ENCODE data around the gene ZNF785. TPM values are rescaled to one million over a fixed set of nuclear protein-coding genes. Genes with fewer than 3 reads are reported as not detected.
A peak's percentile ranks its signal among the peaks of the same experiment; 100 is the strongest.

Gene ZNF785
- total RNA-seq, 4 donors from 2014 or later = 0.70 to 3.2 (median 1.0) TPM

DNA sequence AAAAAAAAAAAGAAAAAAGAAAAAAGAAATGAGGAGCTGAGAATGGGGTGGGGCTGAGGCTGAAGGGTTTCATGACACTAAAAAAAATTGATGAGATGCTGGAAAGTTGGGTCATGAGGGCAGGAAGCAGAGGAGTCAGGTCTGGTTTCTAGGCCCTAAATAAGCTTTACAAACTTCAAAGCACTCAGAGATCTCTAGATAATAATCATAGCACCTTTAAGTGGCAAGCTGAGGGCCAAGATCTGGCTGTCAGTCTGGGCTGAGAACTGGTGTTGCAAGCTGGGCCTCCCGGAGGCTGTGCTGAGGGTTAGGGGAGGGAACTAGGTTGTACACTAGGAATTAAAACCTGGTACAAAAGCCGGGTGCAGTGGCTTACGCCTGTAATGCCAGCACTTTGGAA, 33.7 kb downstream of the ZNF785 start:
- H3K36me3 ChIP-seq = peaks cover 0 to 14% of the 10 kb centered on the region in 2 donors
- H3K27me3 ChIP-seq = no peaks in the 10 kb centered on the region
- intact Hi-C loops (cut with DNase I; ENCODE audit: low total_unique reads) (loop anchor here (10.0 kb wide), 1 partner anchor 67 kb away; no protein-coding TSS in a partner anchor), in situ Hi-C loops (cut with MboI; ENCODE audit: low sequenced_read_pairs in 4 of 4) (no loop called here)
- ATAC-seq (no peak), DNase-seq (no peak)
- H3K4me1 ChIP-seq = peaks cover 19 to 26% of the 10 kb centered on the region in 2 donors
- H3K9me3 ChIP-seq = no peaks in the 10 kb centered on the region
- no peak overlapping the region for H3K4me3 ChIP-seq
- H3K27ac ChIP-seq = peak overlapping the region in 2 of 4 donors; percentile 54 to 99
- TF ChIP-seq POLR2A (IDR thresholded peaks at IDR 0.05) = no peak
- TF ChIP-seq, protein P1, sequence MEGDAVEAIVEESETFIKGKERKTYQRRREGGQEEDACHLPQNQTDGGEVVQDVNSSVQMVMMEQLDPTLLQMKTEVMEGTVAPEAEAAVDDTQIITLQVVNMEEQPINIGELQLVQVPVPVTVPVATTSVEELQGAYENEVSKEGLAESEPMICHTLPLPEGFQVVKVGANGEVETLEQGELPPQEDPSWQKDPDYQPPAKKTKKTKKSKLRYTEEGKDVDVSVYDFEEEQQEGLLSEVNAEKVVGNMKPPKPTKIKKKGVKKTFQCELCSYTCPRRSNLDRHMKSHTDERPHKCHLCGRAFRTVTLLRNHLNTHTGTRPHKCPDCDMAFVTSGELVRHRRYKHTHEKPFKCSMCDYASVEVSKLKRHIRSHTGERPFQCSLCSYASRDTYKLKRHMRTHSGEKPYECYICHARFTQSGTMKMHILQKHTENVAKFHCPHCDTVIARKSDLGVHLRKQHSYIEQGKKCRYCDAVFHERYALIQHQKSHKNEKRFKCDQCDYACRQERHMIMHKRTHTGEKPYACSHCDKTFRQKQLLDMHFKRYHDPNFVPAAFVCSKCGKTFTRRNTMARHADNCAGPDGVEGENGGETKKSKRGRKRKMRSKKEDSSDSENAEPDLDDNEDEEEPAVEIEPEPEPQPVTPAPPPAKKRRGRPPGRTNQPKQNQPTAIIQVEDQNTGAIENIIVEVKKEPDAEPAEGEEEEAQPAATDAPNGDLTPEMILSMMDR (IDR thresholded peaks at IDR 0.05 in 4 of 5, conservative IDR thresholded peaks at IDR 0.05 in 1 of 5) = no peak

DNA sequence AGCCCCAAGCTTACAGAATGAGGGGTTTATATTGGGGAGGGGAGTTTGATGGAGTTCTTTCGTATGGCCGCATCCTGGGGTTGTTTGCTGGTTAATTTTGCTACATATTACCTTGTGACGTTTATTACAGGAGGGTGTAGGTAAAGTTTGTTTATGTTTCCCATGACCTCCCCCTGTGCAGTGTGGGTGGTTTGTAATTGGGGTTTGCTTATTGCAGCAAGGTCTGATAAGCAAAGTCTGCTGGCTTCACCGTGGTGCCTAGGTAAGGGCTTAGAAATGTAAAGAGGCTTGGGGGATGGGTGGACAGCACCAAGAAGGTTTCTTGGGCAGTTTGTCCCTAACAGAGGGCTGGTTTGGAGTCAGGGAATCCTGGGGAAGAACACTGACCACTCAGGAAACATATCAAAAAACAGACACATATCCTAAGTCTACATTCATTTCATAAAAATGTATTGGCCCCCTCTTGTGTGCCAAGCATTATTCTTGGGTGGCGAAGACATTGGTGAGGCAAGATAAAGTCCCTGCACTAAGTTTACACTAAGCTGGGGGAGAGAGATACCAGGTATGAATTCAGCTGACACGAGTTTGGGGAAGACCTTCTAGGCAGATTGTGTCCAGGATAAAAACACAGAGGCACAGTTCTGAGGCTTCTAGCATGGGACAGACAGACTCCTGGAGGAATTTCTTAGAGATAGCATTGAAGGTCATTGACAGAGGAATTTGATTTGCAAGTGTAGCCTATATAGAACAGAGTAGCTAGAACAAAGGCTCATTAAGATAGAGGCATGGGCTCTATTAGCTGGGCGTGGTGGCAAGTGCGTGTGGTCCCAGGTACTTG, 36.9 kb downstream of the ZNF785 start:
- ATAC-seq (no peak), DNase-seq (no peak)
- Histone ChIP-seq H3K27ac (peak overlapping the region in 1 of 4 donors; percentile 30), H3K27me3 (no peaks in the 10 kb centered on the region), H3K9me3 (no peaks in the 10 kb centered on the region), H3K4me1 (peaks cover 5 to 15% of the 10 kb centered on the region in 2 donors), H3K4me3 (no peak overlapping the region), H3K36me3 (no peaks in the 10 kb centered on the region)
- intact Hi-C loops (cut with DNase I; ENCODE audit: low total_unique reads) (no loop called here), in situ Hi-C loops (cut with MboI; ENCODE audit: low sequenced_read_pairs in 4 of 4) (no loop called here)
- TF ChIP-seq POLR2A (IDR thresholded peaks at IDR 0.05) = no peak
- TF ChIP-seq, protein P1 (IDR thresholded peaks at IDR 0.05 in 4 of 5, conservative IDR thresholded peaks at IDR 0.05 in 1 of 5) = no peak

DNA sequence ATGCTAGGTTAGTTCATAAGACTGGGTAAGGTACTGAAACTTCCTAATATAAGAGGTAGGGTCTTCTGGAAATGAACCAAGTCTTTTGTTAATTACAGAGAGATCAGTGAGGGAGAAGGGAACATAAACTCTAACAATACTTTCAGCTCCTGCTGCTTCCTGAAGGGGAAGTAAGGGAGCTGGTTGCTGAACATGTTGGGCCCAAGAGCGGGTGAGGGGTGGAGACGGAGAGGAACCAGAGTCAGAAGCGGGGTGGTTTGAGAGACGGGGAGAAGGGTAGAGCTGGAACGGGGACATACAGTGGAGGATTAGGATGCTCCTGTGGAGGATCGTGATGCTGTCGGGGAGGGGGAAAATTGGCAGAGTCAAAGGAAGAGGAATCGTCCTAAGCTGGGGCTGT, 39.4 kb downstream of the ZNF785 start:
- intact Hi-C loops (cut with DNase I; ENCODE audit: low total_unique reads) (no loop called here), in situ Hi-C loops (cut with MboI; ENCODE audit: low sequenced_read_pairs in 4 of 4) (no loop called here)
- Histone ChIP-seq H3K4me1 (peaks cover 0 to 11% of the 10 kb centered on the region in 2 donors), H3K36me3 (no peaks in the 10 kb centered on the region), H3K4me3 (no peak overlapping the region), H3K27me3 (no peaks in the 10 kb centered on the region), H3K9me3 (no peaks in the 10 kb centered on the region), H3K27ac (no peak overlapping the region)
- ATAC-seq (no peak), DNase-seq (no peak)
- no peak for TF ChIP-seq POLR2A (IDR thresholded peaks at IDR 0.05)
- TF ChIP-seq, protein P1 (IDR thresholded peaks at IDR 0.05 in 4 of 5, conservative IDR thresholded peaks at IDR 0.05 in 1 of 5) = no peak

DNA sequence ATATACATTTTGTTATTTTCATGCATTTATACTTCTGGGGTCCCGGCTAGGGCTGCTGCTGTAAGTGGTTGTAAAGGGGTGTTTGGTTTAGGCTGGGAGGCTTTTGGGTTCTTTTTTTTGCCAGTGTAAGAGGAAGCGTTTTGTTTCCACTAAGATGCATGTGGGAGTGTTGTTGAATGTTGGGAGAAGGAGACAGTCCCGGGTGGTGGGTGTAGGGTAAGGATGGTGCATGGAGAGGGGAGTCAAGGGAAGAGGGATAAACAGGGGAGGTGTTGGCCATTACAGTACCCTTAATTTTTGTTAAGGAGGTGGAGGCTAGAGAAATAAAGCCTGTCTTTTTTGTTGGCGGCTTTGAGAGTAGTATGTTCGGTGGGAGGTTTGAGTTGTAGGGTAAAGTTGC, 42.4 kb downstream of the ZNF785 start:
- in situ Hi-C loops (cut with MboI; ENCODE audit: low sequenced_read_pairs in 4 of 4) (no loop called here), intact Hi-C loops (cut with DNase I; ENCODE audit: low total_unique reads) (no loop called here)
- TF ChIP-seq, protein P1 (IDR thresholded peaks at IDR 0.05 in 4 of 5, conservative IDR thresholded peaks at IDR 0.05 in 1 of 5) = no peak
- TF ChIP-seq POLR2A (IDR thresholded peaks at IDR 0.05) = no peak
- Histone ChIP-seq H3K27ac (no peak overlapping the region), H3K9me3 (no peaks in the 10 kb centered on the region), H3K4me3 (no peak overlapping the region), H3K4me1 (peaks cover 0 to 12% of the 10 kb centered on the region in 2 donors), H3K36me3 (no peaks in the 10 kb centered on the region), H3K27me3 (no peaks in the 10 kb centered on the region)
- ATAC-seq = no peak
- DNase-seq = no peak
